Globus pallidus (tissue), 1 donor: ENCODE data around the gene MYO18A.
"Not testable (repeated sequence)": the region's sequence is repeated elsewhere in the genome, so short reads cannot be mapped to it uniquely, and the experiment has no call there.

Source experiments
- DNase-seq: peaks from one replicate; pipeline ENCODE4 v3.0.0-alpha.2; 2015; ENCODE audit warnings: low spot score

The MYO18A gene

DNA sequence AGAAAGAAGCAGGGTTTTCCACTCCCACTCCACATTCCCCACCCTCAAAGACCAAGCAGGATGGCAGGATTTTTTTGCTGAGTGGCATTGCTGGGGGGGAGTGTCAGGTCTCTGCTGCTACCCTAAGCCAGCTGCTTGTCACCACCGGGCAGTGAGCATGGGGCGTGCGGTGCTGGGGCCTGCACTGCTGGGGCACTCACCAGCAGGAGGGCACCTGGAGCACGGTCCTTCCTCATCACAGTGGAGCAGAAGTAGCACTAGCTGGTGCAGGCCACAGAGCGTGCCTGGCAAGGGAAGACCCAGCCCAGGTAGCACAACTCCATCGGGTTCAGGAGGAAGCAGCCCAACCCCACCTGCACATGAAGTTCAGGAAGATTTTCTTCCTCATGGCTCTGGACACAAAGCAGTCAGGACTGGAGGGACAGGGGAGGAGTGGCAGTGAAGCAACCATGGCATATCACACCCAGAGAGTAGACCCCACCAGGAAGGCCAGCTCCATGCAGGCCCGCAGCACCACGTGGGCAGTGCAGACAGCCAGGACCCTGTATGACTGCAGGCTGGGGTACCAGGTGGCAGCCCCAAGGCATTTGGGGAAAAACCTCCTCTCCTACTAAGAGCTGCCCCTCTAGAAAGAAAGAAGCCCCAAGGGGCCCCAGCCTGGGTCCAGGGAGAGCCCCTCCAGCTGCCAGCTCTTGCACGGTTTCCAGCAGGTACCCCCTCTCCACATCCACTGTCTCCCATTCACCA lies 16.7 kb upstream of the MYO18A start:
- DNase-seq = no peak

DNA sequence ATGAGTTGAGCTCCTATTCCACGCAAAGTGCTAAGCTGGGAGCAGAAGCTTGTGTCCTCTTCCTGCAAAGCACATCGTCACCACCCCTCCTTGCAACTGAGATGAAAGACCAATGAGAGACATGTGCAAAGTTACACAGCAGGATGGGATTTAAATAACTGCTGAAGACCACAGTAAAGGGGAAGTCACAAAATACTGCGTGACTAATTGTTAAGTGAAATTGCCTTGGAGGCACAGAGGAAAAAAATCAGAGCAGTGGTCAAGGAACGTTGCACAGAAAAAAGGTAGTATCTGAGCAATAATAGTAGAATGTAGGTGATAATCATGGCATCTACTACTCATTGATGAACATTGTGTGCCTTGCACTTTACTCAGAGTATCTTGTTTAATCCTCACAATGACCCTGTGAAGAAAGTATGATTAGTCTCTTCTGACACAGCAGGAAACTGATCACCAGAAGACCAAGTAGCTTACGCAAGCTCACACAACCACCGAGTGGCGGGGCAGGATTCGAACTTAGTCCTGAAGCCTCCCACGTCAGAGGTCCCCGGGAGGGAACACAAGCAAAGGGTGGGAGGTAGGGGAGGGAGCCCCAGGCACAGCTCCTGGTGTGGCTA lies 15.4 kb upstream of the MYO18A start:
- DNase-seq = no peak

DNA sequence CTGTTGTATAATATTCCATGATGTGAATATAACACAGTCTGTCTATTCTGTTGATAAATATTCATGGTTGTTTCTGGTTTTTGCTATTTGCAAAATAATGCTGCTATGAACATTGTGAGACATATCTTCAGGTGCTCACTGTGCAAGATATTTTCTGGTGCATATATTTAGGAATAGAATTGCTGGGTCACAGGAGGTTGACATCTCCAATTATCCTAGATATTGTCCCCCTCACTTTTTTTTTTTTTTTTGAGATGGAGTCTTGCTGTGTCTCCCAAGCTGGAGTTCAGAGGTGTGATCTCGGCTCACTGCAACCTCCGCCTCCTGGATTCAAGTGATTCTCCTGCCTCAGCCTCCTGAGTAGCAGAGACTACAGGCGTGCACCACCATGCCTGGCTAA lies 14.5 kb upstream of the MYO18A start:
- no peak for DNase-seq

- no peak for DNase-seq
These were observed 12.9 kb upstream of the MYO18A start for GRCh38 chr17:29193146-29193545.

GRCh38 chr17:29190592-29191207 lies 10.5 kb upstream of the MYO18A start:
- DNase-seq = no peak

DNA sequence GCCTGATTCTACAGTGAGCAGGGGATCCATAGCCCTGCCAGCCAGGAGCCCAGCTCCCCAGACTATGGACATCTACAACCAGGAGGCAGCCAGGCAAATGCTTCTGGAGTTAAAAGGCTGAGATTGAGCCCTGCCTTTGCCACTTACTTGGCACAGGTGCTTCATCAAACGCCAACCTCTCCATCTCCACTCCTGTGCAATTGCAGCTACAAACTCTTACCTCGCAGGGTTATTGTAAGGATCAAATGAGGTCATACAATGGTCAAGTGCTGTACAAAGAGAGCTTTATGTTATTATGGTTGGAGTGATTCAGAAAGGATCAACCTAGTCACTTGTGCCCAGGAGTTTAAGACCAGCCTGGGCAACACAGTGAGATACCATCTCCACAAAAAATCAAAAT lies 9.8 kb upstream of the MYO18A start:
- DNase-seq = no peak

DNA sequence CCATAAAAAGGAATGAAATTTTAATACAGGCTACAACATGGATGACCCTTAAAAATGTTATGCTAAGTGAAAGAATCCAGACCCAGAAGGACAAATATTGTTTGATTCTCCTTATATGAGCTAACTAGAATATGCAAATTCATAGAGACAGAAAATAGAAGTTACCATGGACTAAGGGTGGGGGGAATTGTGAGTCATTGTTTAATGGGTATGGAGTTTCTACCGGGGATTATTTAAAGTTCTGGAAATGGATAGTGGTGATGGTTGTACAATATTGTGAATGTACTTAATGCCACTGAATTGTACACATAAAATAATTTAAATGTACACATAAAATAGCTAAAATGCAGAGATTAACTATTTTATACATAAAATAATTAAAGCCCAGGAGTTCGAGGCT lies 9.2 kb upstream of the MYO18A start:
- no peak for DNase-seq

- DNase-seq = no peak
These were observed 1.0 kb upstream of the MYO18A start for GRCh38 chr17:29181226-29181625.

GRCh38 chr17:29180788-29181160 lies 576 bp upstream of the MYO18A start:
- no peak for DNase-seq

DNA sequence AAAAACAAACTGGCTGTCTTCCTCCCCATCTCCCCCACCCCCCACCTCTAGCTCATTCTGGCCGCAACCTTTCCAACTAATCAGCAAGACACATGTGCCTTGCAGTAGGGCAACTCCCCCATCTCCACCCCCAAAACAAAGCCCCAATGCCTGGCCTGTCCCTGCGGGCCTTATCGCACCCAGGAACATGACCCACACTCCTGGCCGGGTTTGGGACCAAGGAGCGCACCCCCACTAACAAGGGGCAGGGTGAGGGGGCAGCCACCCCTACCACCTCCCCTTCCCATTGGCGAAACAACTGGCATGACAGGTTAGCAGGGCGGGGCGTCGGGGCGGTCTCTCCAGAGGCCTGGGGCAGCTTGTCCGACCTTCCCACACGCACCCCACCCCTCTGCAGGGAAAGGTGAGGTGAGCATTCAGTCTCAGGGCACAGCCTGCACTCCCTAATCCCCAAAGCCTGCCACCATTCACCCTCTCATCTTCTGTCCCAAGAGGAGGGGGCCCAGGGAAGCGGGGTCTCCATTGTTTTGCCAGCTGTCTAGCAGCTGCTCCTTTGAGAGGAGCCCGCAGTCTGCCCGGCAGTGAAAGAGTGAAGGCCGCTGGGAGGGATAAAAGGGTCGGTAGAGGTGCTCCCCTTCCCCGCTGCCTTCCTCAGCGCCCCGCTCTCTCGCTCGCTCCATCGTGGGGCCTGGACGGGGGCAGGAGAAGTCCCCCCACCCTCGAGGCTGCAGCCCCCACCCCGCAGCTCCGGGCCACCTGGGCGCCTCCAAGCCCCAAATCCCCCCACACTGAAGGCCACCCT lies 765 bp downstream of the MYO18A start:
- no peak for DNase-seq

DNA sequence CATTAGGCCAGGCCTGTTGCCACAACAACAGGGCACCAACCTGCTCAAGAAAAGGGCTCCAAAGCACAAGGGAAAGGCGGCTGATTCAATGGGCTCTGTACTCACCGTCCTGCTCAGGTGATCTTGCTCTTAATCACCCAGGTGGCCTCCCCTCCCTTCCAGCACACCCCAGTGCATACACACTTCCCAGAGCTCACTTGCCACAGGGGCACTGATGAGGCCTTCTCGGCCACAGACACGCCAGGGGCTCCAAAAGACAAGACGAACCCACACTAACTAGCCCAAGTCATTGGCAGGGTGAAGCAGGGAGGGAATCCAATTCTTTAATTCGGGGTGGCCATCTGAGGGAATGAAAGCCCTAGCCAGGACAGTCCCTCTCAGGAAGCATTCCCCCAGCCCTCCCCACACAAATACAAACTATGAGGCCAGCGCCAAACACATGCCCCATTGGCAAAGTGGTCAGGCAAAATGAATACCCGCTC lies 1.4 kb downstream of the MYO18A start:
- peak; percentile 68 for DNase-seq

DNA sequence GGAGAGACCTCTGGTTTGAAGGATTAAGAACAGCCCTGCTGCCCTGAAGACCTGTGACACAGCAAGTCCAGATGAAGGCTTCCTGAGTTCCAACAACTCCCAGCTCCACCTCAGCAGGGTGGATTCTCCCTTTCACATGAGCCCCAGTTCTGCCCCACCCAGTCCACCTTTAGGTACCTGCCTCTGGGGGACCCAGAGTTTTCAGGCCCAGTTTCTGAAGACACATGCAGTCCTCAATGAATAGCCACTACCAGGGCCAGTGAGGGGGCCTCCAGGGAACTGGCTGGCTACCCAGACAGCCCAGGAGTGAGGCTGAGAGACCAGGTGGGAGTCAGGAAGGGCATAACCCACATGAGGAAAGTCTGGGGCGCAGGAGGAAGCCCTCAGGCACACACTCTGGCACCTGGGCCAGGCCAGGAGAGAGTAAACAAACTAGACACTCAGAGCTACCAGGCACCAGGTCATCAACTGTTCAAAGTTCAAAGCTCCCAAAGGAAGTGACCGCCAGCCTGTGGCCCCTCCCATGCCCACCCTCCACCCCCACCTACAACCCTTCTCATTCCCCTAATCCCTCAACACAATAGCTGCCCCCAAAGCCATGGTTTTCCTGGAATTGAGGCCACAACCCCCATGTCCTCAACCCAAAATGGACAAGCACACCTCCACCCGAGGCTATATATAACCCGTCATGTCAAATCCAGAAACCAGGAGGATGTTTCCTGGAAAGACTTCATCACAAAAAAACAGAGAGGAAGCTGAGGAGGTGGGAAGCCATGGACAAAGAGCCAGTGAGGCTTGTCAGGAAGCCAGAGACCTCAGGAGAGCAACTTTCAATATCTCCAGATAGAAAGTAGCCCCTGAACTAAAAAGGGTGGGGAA lies 2.1 kb downstream of the MYO18A start:
- no peak for DNase-seq

DNA sequence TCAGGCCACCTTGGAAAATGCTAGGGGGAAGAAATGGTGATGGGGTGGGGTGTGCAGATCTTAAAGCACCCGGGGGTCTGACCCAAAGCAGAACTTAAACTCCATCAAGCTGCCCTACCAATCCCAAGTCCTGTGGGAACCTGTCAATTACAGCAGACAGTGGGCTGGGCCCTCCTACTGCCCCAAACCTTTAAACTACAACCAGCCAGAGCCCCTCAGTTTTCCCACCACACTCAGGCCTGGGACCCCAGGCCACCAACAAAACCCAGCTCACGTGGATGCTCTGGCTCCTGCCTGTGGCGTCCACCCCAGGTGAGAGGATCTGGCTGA lies 2.7 kb downstream of the MYO18A start:
- DNase-seq = no peak

DNA sequence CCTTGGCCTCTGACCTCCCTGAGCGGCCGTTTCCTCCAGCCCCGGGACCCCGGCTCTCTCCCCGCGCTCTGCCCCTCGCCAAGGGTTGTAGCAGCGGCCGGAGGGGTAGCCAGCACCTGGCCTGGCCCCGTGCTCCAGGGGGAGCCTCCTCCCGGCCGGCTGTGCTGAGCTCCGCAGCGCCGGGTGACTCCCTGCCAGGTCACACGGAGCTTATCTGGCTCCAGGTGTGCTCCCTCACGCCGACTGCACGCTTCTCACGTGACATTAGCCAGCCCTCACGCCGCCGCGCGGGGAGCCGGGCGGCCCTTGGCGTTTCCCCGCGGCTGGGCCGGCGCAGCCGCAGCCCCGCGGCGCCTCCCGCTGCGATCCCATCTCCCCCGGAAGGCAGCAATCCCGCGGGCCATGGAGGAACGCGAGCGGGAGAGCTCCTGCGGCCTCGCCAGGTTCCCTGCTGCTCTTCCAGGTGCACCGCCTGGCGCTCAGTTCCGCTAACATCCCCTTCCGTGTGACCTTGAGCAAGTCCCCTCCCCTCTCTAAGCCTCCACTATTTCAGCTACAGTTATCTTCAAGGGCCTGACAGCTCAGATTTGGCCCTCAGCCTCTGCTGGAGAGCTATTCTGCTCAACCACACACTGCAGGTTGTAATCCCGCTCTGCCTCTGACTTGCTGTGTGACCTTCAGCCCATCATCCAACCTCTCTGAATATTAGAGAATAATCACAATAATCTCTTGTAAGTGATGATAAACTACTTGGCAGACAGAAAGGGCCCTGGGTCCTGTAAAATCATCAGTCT lies 3.4 kb downstream of the MYO18A start:
- DNase-seq = no peak

GRCh38 chr17:29175349-29175748 lies 4.8 kb downstream of the MYO18A start:
- no peak for DNase-seq

DNA sequence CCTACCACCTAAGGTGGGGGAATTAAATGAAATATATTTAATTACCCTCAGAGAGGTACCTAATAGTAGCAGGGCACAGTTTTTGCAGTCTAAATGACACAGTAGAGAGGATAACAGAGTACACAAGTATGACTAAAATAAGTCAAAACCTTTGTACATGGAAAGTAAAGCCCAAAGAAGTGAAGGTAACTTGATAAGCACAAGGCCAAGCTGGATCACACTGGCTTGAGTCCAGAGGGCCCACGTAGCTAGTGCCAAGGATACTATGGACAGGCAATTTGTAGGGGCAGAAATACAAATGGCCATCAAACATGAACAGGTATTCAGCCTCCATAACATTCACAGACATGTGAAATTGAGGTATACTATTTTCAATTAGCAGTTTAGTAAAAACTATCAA lies 7.6 kb downstream of the MYO18A start:
- no peak for DNase-seq

DNA sequence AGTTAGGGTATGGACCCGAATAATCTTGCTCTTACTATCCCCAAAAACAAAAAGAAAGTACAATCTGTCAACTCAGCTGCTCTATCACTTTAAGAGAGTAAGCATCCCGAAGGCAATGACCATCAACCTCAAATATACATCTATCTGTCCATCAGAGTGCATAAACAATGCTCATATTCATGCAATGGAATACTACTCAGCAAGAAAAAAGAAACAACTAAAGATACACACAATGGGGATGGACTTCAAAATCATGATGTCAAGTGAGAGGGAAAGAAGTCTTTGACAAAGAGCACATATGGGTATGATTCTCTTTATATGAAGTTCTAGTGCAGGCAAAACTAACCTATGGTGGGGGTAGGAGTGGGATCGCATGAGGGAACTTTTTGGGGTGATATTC lies 9.5 kb downstream of the MYO18A start:
- no peak for DNase-seq

DNA sequence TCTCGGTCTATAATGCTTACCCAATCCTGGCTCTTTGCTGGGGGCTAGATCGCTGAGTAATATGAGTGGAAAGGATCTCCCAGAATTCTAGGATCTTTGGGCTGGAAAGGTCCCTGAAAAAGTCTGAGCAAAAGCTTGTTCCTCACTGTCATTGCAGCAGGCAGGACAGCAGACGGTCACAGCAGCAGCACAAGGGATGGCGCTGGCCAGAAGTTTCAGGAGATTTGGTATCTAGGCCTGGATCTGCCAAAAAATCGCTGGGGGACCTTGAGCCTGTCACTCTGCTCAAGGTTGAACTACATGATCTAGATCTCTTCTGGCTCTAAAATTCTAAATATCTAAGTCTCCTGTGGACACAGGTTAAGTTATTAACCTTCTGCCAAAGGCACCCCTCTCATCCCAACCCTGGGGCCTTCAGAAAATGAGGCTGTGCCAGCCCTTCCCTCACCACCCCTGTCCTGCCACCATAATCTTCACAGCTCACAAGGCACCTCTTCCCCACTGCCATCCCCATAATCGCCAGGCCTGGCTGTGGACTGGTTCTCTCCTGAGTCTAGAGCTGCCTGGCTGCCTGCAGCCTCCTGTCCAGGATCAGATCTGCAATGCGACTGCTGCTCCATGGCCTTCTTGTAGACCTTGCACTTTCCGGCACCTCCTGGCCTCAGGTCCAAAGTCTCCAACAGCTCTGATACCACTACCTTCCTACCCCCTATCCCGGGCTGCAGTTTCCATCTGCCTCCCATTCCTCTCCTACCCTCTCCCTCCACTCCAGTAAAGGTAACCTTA lies 10.2 kb downstream of the MYO18A start:
- no peak for DNase-seq

DNA sequence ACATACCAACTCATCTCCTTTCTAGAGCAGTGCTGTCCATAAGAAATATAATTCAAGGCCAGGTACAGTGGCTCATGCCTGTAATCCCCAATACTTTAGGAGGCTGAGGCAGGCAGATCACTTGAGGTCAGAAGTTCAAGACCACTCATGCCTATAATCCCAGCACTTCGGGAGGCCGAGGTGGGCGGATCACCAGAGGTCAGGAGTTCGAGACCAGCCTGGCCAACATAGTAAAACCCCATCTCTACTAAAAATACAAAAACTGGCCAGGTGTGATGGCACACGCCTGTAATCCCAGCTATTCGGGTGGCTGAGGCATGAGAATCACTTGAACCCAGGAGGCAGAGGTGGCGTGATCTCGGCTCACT lies 11.5 kb downstream of the MYO18A start:
- DNase-seq = not testable (repeated sequence)

DNA sequence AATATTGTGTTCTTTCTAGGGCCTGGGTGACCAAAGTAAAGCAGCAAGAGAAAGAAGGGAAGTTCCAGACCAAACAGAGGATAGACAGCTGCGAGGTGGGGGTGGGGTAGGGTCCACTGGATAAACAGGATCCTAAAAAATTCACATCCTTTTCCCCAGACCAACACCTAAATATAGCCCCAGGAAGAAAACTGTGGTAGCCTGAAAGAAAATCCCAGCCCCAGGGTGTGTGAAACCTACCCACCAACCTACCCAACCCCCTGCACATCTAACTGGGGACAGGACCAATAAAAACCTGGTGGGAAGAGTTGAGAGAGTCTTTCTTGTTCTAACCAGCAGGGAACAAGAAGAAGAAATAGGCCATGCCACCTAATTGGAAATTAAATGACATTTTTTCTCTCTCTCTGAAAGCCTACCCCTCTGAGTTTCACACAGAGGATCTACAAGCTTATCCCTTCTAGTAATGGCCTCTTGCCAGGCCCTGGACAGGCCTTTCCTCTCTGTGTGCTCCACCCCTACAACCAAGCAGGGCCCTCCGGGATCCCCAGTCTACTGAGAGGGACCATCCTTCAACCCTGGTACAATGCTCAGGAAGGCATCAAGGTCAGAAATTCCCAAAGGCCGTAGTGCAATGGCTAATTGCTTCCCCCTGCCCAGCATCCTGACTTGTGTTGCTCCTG lies 12.0 kb downstream of the MYO18A start:
- no peak for DNase-seq
